Measurements from ENCODE around the gene TMEM225B.
"Not testable (repeated sequence)": the region's sequence is repeated elsewhere in the genome, so short reads cannot be mapped to it uniquely, and the experiment has no call there.

The TMEM225B gene

GRCh38 chr7:99579956-99580777 is 17.9 kb upstream of the TMEM225B start:
- DNase-seq = peak; percentile 71

- DNase-seq = not testable (repeated sequence)
Observed at GRCh38 chr7:99580778-99581332, 17.2 kb upstream of the TMEM225B start.

- no peak for DNase-seq
Observed at GRCh38 chr7:99588868-99589267, 9.2 kb upstream of the TMEM225B start.

GRCh38 chr7:99594948-99595745 is 2.9 kb upstream of the TMEM225B start:
- no peak for DNase-seq

- DNase-seq = no peak
Observed at GRCh38 chr7:99596408-99596955, 1.6 kb upstream of the TMEM225B start.

- no peak for DNase-seq
Observed at GRCh38 chr7:99599836-99600235, 1.8 kb downstream of the TMEM225B start.

- DNase-seq = no peak
Observed at GRCh38 chr7:99601656-99602310, 3.7 kb downstream of the TMEM225B start.

GRCh38 chr7:99605527-99605926 is 7.5 kb downstream of the TMEM225B start:
- DNase-seq = no peak

GRCh38 chr7:99606531-99606930 is 8.5 kb downstream of the TMEM225B start:
- DNase-seq = no peak

GRCh38 chr7:99607548-99607947 is 9.5 kb downstream of the TMEM225B start:
- DNase-seq = no peak

- no peak for DNase-seq
Observed at GRCh38 chr7:99614495-99614894, 16.4 kb downstream of the TMEM225B start.

- no peak for DNase-seq
Observed at GRCh38 chr7:99615989-99616358, 17.9 kb downstream of the TMEM225B start.

- DNase-seq = peak; percentile 93
Observed at GRCh38 chr7:99616359-99617191, 18.5 kb downstream of the TMEM225B start, which contains the start of gene ZSCAN25. TSS of gene ZSCAN25 (plus strand) at chr7:99616946. CDS start at chr7:99619607, 2,661 bp downstream.

GRCh38 chr7:99617192-99617781 is 19.2 kb downstream of the TMEM225B start:
- DNase-seq = no peak

- DNase-seq = no peak
Observed at GRCh38 chr7:99618726-99619125, 20.7 kb downstream of the TMEM225B start.

- no peak for DNase-seq
Observed at GRCh38 chr7:99619571-99620130, 21.6 kb downstream of the TMEM225B start.

- DNase-seq = no peak
Observed at GRCh38 chr7:99621271-99621670, 23.2 kb downstream of the TMEM225B start.

GRCh38 chr7:99622596-99622995 is 24.5 kb downstream of the TMEM225B start:
- DNase-seq = no peak

GRCh38 chr7:99623091-99623693 is 25.1 kb downstream of the TMEM225B start:
- no peak for DNase-seq

- DNase-seq = no peak
Observed at GRCh38 chr7:99623702-99624447, 25.8 kb downstream of the TMEM225B start.
